AG09319 (cell line): ENCODE data around the gene NKIRAS1.
"Not testable (repeated sequence)": the region's sequence is repeated elsewhere in the genome, so short reads cannot be mapped to it uniquely, and the experiment has no call there.

Experiments used
- DNase-seq: peaks from one replicate; pipeline ENCODE4 v3.0.0-alpha.2; 2010; ENCODE audit warnings: low read depth; ENCODE audit errors: extremely low read depth
- TF ChIP-seq, protein P1 (sequence below): IDR thresholded peaks from 2 replicates; pipeline ENCODE4 v1.5.1; 2011; ENCODE audit warnings: low read depth, mild to moderate bottlenecking, inconsistent platforms, low read length, moderate library complexity

The NKIRAS1 gene

DNA sequence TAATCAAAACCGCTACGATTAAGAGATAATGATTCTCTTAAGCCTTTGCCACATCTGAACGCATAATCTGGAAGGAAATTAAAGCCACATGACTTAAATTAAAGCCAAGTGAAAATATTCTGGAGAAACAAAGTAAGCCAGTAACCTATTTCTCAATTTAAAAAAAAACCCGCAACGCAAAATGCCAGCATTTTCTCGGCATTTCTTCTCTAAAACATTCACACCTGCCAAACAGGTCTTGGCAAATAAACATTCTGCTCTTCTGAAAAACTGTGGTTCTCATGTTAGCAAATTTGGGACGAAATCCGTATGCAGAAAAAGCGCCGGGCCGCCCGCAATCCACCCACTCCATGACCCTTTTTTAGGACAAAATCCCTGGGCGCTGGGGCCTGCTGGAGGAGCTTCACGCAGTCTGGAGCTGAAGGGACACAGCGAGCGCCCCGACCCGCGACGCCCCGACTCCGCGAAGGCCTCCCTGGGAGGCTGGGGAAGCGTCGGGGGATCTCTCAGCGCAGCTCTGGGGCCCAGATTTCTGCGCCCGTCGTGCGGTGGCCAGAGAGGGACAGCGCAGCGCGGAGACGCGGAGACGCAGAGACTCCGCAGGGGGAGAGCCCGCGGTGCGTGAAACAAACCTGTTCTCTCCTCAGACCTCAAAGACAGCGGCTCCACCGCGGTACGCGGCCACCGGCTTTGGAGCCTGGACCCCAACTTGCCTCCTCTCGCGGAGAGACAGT is 471 bp downstream of the NKIRAS1 start:
- TF ChIP-seq, protein P1, sequence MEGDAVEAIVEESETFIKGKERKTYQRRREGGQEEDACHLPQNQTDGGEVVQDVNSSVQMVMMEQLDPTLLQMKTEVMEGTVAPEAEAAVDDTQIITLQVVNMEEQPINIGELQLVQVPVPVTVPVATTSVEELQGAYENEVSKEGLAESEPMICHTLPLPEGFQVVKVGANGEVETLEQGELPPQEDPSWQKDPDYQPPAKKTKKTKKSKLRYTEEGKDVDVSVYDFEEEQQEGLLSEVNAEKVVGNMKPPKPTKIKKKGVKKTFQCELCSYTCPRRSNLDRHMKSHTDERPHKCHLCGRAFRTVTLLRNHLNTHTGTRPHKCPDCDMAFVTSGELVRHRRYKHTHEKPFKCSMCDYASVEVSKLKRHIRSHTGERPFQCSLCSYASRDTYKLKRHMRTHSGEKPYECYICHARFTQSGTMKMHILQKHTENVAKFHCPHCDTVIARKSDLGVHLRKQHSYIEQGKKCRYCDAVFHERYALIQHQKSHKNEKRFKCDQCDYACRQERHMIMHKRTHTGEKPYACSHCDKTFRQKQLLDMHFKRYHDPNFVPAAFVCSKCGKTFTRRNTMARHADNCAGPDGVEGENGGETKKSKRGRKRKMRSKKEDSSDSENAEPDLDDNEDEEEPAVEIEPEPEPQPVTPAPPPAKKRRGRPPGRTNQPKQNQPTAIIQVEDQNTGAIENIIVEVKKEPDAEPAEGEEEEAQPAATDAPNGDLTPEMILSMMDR, result no peak
- DNase-seq, result no peak

DNA sequence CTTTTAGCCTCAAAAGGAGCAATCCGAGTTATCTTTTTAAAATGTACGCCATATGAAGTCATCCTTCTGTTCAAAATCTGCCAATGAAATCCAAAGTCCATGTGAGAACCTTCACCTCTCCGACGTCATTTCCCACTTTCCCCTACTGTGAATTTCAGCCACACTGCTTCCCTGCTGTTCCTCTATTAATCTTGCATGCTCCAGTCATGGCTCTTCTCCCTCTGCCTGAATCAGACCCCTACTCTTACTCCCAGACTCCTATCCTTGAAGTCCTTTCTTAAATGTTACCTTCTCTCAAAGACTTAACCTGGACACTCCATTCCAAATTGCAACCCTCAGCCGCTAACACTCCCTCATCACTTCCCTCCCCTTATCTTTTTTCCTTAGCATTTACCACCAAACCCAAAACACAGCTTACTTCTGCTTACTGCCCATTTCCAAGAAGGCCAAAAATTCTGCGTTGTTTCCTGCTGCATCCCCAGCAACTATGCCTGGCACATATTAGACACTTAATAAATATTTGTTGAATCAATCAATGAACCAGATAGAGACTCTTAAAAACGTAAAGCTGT is 1.2 kb downstream of the NKIRAS1 start:
- DNase-seq, result no peak
- TF ChIP-seq, protein P1, result no peak

DNA sequence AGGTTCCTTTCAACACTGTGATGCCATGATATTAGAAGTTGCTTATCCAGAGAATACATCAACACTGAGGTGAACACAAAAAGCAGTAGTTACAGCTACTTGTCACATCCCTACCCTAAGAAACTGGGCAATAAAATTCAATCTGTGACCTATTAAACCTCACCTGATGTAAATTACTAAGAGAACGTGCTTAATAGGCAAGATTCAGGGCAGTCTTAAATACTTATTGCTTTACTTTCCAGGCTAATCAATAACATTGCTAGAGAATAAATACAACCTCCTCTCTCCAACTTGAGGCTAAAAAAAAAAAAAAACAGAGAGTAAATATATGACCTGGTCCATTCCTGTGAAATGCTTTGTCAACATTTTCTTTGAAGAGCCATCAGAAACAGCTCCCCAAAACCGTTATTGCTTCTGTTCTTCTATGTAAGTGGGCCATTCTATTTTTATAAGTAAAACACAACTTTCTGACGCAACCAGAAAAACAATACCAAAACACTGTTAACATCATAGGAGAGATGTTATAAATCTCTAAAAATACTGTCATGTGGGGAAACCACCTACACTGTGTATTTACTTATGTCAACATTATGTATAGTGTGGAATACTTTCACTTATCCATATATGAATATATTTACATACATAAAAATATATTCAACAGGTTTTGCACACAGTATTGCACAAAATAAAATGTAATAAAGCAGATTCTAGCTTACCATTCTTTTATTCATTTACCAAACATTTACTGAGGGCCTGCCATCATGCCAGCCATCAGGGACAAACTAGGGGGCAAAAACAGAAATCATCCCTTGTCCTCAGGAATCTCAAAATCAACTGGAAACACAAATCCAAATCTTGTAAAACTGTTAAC is 2.7 kb downstream of the NKIRAS1 start:
- DNase-seq, result no peak
- TF ChIP-seq, protein P1, result no peak

DNA sequence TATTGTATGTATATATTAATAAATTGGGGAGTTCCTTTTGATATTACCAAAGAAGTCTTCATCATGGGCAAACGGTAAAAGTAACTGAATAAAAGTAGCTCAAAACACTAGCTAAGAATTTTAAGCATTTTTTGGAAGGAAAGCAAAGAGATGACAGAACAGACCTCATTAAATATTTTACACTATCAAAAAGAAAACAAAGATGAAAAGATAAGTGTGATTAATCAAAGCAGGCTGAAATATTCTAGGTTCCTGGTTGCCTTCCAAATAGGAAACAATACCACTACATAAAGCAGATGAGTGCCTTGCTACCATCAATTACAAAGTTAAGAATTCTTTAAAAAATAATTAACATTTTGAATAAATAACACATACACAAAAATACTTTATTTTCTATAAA is 3.6 kb downstream of the NKIRAS1 start:
- DNase-seq, result no peak
- TF ChIP-seq, protein P1, result no peak

DNA sequence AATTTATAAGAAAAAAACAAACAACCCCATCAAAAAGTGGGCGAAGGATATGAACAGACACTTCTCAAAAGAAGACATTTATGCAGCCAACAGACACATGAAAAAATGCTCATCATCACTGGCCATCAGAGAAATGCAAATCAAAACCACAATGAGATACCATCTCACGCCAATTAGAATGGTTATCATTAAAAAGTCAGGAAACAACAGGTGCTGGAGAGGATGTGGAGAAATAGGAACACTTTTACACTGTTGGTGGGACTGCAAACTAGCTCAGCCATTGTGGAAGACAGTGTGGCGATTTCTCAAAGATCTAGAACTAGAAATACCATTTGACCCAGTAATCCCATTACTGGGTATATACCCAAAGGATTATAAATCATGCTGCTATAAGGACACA is 4.5 kb downstream of the NKIRAS1 start:
- not testable (repeated sequence) for DNase-seq

DNA sequence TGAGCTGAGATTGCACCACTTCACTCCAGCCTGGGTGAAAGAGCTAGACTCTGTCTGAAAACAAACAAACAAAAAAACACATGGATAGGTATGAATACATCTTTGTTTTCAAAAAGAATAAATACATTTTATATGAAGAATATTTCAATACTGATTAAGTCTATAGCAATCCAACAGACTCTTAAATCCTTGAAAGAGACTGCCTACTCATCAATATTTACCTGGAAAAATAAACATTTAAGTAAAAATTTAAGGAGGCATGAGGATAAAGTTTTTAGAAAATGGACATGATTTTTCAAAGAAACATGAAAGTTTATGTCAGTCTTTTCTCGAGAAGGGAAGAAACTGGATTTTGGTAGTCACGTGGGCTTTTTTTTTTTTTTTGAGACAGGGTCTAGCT is 5.4 kb downstream of the NKIRAS1 start:
- TF ChIP-seq, protein P1, result no peak
- no peak for DNase-seq

DNA sequence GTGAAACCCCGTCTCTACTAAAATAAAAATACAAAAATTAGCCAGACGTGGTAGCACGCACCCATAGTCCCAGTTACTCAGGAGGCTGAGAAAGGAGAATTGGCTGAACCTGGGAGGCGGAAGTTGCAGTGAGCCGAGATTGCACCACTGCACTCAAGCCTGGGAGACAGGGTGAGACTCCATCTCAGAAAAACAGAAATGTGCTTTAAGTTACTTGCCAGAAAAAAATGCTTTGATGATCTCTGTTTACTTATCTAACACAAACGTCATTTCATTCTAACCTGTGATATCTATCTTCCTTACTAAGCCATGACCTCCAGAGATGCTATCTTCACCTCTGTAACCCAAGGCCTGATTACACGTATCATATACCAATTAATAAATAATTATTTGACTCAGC is 7.4 kb downstream of the NKIRAS1 start:
- TF ChIP-seq, protein P1, result no peak

More for the DNA sequence above, 7.4 kb downstream of the NKIRAS1 start:
- DNase-seq, result no peak
